Left ventricle myocardium inferior (tissue), 1 donor: ENCODE data around the gene BORCS8. TPM values are rescaled to one million over a fixed set of nuclear protein-coding genes. Genes with fewer than 3 reads are reported as not detected.
"Not testable (repeated sequence)": the region's sequence is repeated elsewhere in the genome, so short reads cannot be mapped to it uniquely, and the experiment has no call there.

Source experiments
- DNase-seq: peaks from one replicate; pipeline ENCODE4 v3.0.0-alpha.2; 2020
- H3K27ac ChIP-seq: fragments of 200-600 bp; replicated peaks from 2 replicates; pipeline ENCODE4 v1.8.0; 2021
- H3K27me3 ChIP-seq: fragments of 200-600 bp; 2 replicates; pipeline ENCODE4 v1.8.0; 2021; ENCODE audit warnings: low read depth
- H3K36me3 ChIP-seq: fragments of 200-600 bp; 2 replicates; pipeline ENCODE4 v1.8.0; 2021
- H3K4me1 ChIP-seq: fragments of 200-600 bp; 2 replicates; pipeline ENCODE4 v1.8.0; 2021
- H3K4me3 ChIP-seq: fragments of 200-600 bp; 2 replicates; pipeline ENCODE4 v1.8.0; 2021; ENCODE audit warnings: mild to moderate bottlenecking, moderate library complexity
- H3K9me3 ChIP-seq: fragments of 200-600 bp; replicated peaks from 2 replicates; pipeline ENCODE4 v1.8.0; 2021
- CTCF ChIP-seq: fragments of 200-600 bp; IDR thresholded peaks from 2 replicates; pipeline ENCODE4 v1.8.0; 2021; ENCODE audit warnings: antibody characterized with exemption, mild to moderate bottlenecking, borderline replicate concordance
- intact Hi-C: fragments of 100-400 bp; cut with micrococcal nuclease; formaldehyde crosslinking; loops from one replicate; pipeline ENCODE4 v1.11.0; 2022
- total RNA-seq: library from RNA; stranded (reverse); fragmentation: NEBNext Ultra II Directional; extraction: Animal tissue kit (Norgen Biotek cat#: 25700); gene quantifications from one replicate; pipeline ENCODE4 v1.2.1, GENCODE V29; 2021
- donor health status: DM: no; HTN: yes; CAD: no; lungs with severe emphysema.

Gene BORCS8
- total RNA-seq, 1 donor from 2014 or later: 20.2 TPM

GRCh38 chr19:19151418-19151817, 40.5 kb downstream of the BORCS8 start:
- DNase-seq: no peak
- H3K9me3 ChIP-seq: peaks cover 7% of the 10 kb centered on the region
- intact Hi-C loops: no loop called here

GRCh38 chr19:19149435-19149834, 42.5 kb downstream of the BORCS8 start:
- Histone ChIP-seq H3K27me3 (no peaks in the 10 kb centered on the region), H3K9me3 (no peaks in the 10 kb centered on the region), H3K4me1 (peaks cover 7% of the 10 kb centered on the region), H3K27ac (no peak overlapping the region), H3K36me3 (peaks cover 28% of the 10 kb centered on the region), H3K4me3 (no peak overlapping the region)
- no peak for TF ChIP-seq CTCF
- intact Hi-C loops: no loop called here
- no peak for DNase-seq

More at GRCh38 chr19:19151418-19151817, 40.5 kb downstream of the BORCS8 start:
- Histone ChIP-seq H3K4me3 (no peak overlapping the region), H3K4me1 (no peaks in the 10 kb centered on the region), H3K27ac (no peak overlapping the region), H3K27me3 (no peaks in the 10 kb centered on the region), H3K36me3 (peaks cover 36% of the 10 kb centered on the region)
- no peak for TF ChIP-seq CTCF

- DNase-seq, H3K4me1 ChIP-seq, intact Hi-C loops, H3K4me3 ChIP-seq, H3K27ac ChIP-seq, H3K9me3 ChIP-seq, H3K27me3 ChIP-seq: not testable (repeated sequence)
- H3K36me3 ChIP-seq: peaks cover 28% of the 10 kb centered on the region
Measured at GRCh38 chr19:19148504-19148903, 43.4 kb downstream of the BORCS8 start.

- intact Hi-C loops: no loop called here
- TF ChIP-seq CTCF: no peak
- peaks cover 28% of the 10 kb centered on the region for H3K36me3 ChIP-seq
Measured at GRCh38 chr19:19147344-19147743, 44.6 kb downstream of the BORCS8 start.

GRCh38 chr19:19146865-19147264, 45.1 kb downstream of the BORCS8 start:
- Histone ChIP-seq H3K9me3 (no peaks in the 10 kb centered on the region), H3K4me1 (peaks cover 7% of the 10 kb centered on the region), H3K27ac (no peak overlapping the region), H3K4me3 (no peak overlapping the region), H3K36me3 (peaks cover 28% of the 10 kb centered on the region), H3K27me3 (no peaks in the 10 kb centered on the region)
- TF ChIP-seq CTCF: no peak
- no peak for DNase-seq
- intact Hi-C loops: no loop called here

More at GRCh38 chr19:19147344-19147743, 44.6 kb downstream of the BORCS8 start:
- Histone ChIP-seq H3K9me3 (no peaks in the 10 kb centered on the region), H3K4me1 (peaks cover 7% of the 10 kb centered on the region), H3K27me3 (no peaks in the 10 kb centered on the region), H3K27ac (no peak overlapping the region), H3K4me3 (no peak overlapping the region)
- DNase-seq: no peak

GRCh38 chr19:19145684-19146608, 46.0 kb downstream of the BORCS8 start:
- no peaks in the 10 kb centered on the region for H3K27me3 ChIP-seq
- intact Hi-C loops: no loop called here
- DNase-seq: peak; percentile 80
- peaks cover 7% of the 10 kb centered on the region for H3K4me1 ChIP-seq
- H3K27ac ChIP-seq: peak overlapping the region; percentile 48
- H3K9me3 ChIP-seq: no peaks in the 10 kb centered on the region
- H3K36me3 ChIP-seq: peaks cover 28% of the 10 kb centered on the region
- peak; percentile 90 for TF ChIP-seq CTCF
- peak overlapping the region; percentile 48 for H3K4me3 ChIP-seq
